Measurements from ENCODE around the gene WWOX. TPM values are rescaled to one million over a fixed set of nuclear protein-coding genes. Genes with fewer than 3 reads are reported as not detected.

The WWOX gene
- total and polyA plus RNA-seq, 2 of the 13 experiments (the other 11 are each of a cell fraction or from before 2014, with no cell fraction given) = 9.1 to 37.4 TPM

- Histone ChIP-seq H2AFZ (ENCODE audit: low read length) (no peak overlapping the region), H3K4me2 (ENCODE audit: low read depth, low read length) (no peak overlapping the region), H3K27me3 (ENCODE audit: control insufficient read depth in 1 of 2, insufficient read depth in 2 of 2, low read length in 2 of 2) (no peaks in the 10 kb centered on the region), H4K20me1 (ENCODE audit: insufficient read depth, low read length) (no peaks in the 10 kb centered on the region), H3K36me3 (replicated peaks in 1 of 2; ENCODE audit: control insufficient read depth in 1 of 2, insufficient read depth in 2 of 2, low read length in 2 of 2) (no peaks in the 10 kb centered on the region), H3K4me3 (replicated peaks in 1 of 3; ENCODE audit: insufficient read depth in 1 of 3, low read depth in 2 of 3, low read length in 3 of 3) (no peak overlapping the region), H3K27ac (ENCODE audit: extremely low read length, insufficient read depth, low read length) (no peak overlapping the region), H3K9me3 (ENCODE audit: low read length) (no peaks in the 10 kb centered on the region), H3K4me1 (ENCODE audit: insufficient read depth, low read length) (no peaks in the 10 kb centered on the region), H3K9ac (ENCODE audit: insufficient read depth, low read depth, low read length) (no peak overlapping the region), H3K79me2 (ENCODE audit: insufficient read depth, low read length) (no peaks in the 10 kb centered on the region)
- 57% methylated on average over 2 of the region's 2 CpGs for WGBS (ENCODE audit: low lambda C conversion rate)
- POLR2A ChIA-PET = no interaction called here
- TF ChIP-seq CREB1 (IDR thresholded peaks at IDR 0.05) (no peak), CREB1 (CRISPR knock-in tag; IDR thresholded peaks at IDR 0.05) (no peak), ZNF616 (CRISPR knock-in tag; IDR thresholded peaks at IDR 0.05; ENCODE audit: low read depth) (no peak)
- no TSS peak for BruUV-seq (replicated peaks)
- in situ Hi-C loops (cut with HindIII; ENCODE audit: extremely low pct_ligation_motif_present, low pct_unique_long_range_greater_than_20kb) = no loop called here
- ATAC-seq = no peak
- DNase-seq (ENCODE audit: low spot score) = no peak
- intact Hi-C loops (cut with micrococcal nuclease; ENCODE audit: unreplicated experiment) = no loop called here
- FAIRE-seq = no peak
- CTCF ChIA-PET (ENCODE audit: low intra/inter-chr PET ratio, low total read pairs) = no interaction called here
These were observed 862.0 kb downstream of the WWOX start for GRCh38 chr16:78961464-78961863.

- no peak overlapping the region for H3K27ac ChIP-seq (ENCODE audit: extremely low read length, insufficient read depth, low read length)
- no peak for DNase-seq (ENCODE audit: low spot score)
- H3K4me2 ChIP-seq (ENCODE audit: low read depth, low read length) = no peak overlapping the region
- no peak overlapping the region for H2AFZ ChIP-seq (ENCODE audit: low read length)
- no TSS peak for BruUV-seq (replicated peaks)
- in situ Hi-C loops (cut with HindIII; ENCODE audit: extremely low pct_ligation_motif_present, low pct_unique_long_range_greater_than_20kb) (no loop called here), intact Hi-C loops (cut with micrococcal nuclease; ENCODE audit: unreplicated experiment) (no loop called here)
- H3K27me3 ChIP-seq (ENCODE audit: control insufficient read depth in 1 of 2, insufficient read depth in 2 of 2, low read length in 2 of 2) = no peaks in the 10 kb centered on the region
- WGBS (ENCODE audit: low lambda C conversion rate) = 31% methylated on average over 2 of the region's 2 CpGs
- H3K36me3 ChIP-seq (replicated peaks in 1 of 2; ENCODE audit: control insufficient read depth in 1 of 2, insufficient read depth in 2 of 2, low read length in 2 of 2) = no peaks in the 10 kb centered on the region
- FAIRE-seq = no peak
- no peak overlapping the region for H3K9ac ChIP-seq (ENCODE audit: insufficient read depth, low read depth, low read length)
- no peaks in the 10 kb centered on the region for H3K4me1 ChIP-seq (ENCODE audit: insufficient read depth, low read length)
- ChIA-PET POLR2A (no interaction called here), CTCF (ENCODE audit: low intra/inter-chr PET ratio, low total read pairs) (no interaction called here)
- no peaks in the 10 kb centered on the region for H3K79me2 ChIP-seq (ENCODE audit: insufficient read depth, low read length)
- H3K9me3 ChIP-seq (ENCODE audit: low read length) = no peaks in the 10 kb centered on the region
- no peaks in the 10 kb centered on the region for H4K20me1 ChIP-seq (ENCODE audit: insufficient read depth, low read length)
- ATAC-seq = no peak
- no peak overlapping the region for H3K4me3 ChIP-seq (replicated peaks in 1 of 3; ENCODE audit: insufficient read depth in 1 of 3, low read depth in 2 of 3, low read length in 3 of 3)
- TF ChIP-seq NFYC (CRISPR knock-in tag; IDR thresholded peaks at IDR 0.05) (no peak), ZNF460 (CRISPR knock-in tag; IDR thresholded peaks at IDR 0.05; ENCODE audit: borderline replicate concordance) (no peak), ATF4 (CRISPR knock-in tag; IDR thresholded peaks at IDR 0.05) (no peak), ZNF274 (CRISPR knock-in tag; IDR thresholded peaks at IDR 0.05) (no peak), SAP130 (CRISPR knock-in tag; IDR thresholded peaks at IDR 0.05; ENCODE audit: low read depth) (no peak), DPF2 (CRISPR knock-in tag; IDR thresholded peaks at IDR 0.05; ENCODE audit: borderline replicate concordance, low read depth) (no peak), ZBTB46 (CRISPR knock-in tag; IDR thresholded peaks at IDR 0.05; ENCODE audit: borderline replicate concordance) (no peak), ZNF558 (CRISPR knock-in tag; IDR thresholded peaks at IDR 0.05; ENCODE audit: borderline replicate concordance) (no peak), ZNF503 (CRISPR knock-in tag; IDR thresholded peaks at IDR 0.05) (no peak), ATF2 (CRISPR knock-in tag; IDR thresholded peaks at IDR 0.05) (no peak), ZNF788 (CRISPR knock-in tag; IDR thresholded peaks at IDR 0.05; ENCODE audit: borderline replicate concordance) (no peak)
These were observed 863.0 kb downstream of the WWOX start for GRCh38 chr16:78962457-78962929.
